Thyroid gland (tissue), 4 donors: ENCODE measurements around the gene CPXM1.

ENCODE experiments used
- CTCF ChIP-seq, 6 experiments: fragments of 200-600 bp in 3 of 6; fragments of 450-650 bp in 3 of 6; sonication (generic) in 3 of 6; IDR thresholded peaks; one replicate each; pipeline ENCODE4 v1.5.1; 2016 to 2019; ENCODE audit warnings: antibody characterized with exemption in 6 of 6, mild to moderate bottlenecking in 2 of 6, inconsistent platforms in 1 of 6, moderate library complexity in 1 of 6
- POLR2A ChIP-seq, 2 donors: fragments of 450-650 bp; IDR thresholded peaks; one replicate each; pipeline ENCODE4 v1.6.1; 2017; ENCODE audit warnings: antibody characterized with exemption in 2 of 2, mild to moderate bottlenecking in 2 of 2, moderate library complexity in 1 of 2

DNA sequence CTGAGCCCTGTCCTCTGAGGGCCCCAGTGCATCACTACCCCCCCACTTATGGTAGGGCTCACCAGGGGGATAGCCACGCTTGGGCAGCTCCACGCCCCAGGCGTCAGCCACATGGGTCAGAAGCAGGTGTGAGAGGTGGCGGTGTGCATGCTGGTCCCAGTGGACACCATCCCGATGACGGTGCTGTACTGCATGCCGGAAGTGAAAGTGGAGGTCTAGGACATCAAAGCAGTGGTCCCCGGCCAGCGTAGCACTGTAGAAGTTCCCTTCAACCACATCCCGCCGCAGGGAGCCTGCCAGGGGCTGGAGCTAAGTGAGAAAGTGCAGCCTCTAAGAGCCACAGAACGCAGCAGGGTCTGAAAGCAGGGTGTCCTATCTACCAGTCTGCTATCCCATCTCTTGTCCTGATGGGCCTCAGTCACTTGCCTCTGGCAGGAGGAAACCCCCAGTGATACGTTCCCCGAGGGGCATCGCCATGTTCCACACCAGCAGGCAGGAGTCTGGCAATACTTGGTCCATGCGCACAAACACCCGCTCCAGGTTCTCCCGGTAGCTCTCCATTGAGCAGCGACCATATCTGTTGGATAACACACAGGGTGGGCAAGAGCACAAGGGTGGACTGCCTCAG lies 37.9 kb upstream of the CPXM1 start:
- TF ChIP-seq POLR2A (IDR thresholded peaks at IDR 0.05) (no peak), CTCF (IDR thresholded peaks at IDR 0.05) (no peak)
